WTC11 (cell line): ENCODE measurements around the gene OFD1. TPM values are rescaled to one million over a fixed set of nuclear protein-coding genes. Genes with fewer than 3 reads are reported as not detected.

Experiments used
- ATAC-seq: fragments of 200-7000 bp; cut with Tn5 transposase; 2 replicates; pipeline ENCODE4 v1.10.0; 2021; ENCODE audit warnings: mild to moderate bottlenecking, moderate library complexity
- CTCF ChIA-PET: fragments of 300-600 bp; sonication (Branson Sonifier 250); formaldehyde crosslinking; loops from one replicate; lab custom pipeline; 2021; ENCODE audit warnings: antibody characterized with exemption; lab: Charles Lee
- POLR2A ChIA-PET: fragments of 350-600 bp; sonication (Branson Sonifier 250); formaldehyde crosslinking; loops from one replicate; lab custom pipeline; 2021; ENCODE audit warnings: antibody characterized with exemption; lab: Charles Lee
- DNase-seq: peaks from one replicate; pipeline ENCODE4 v3.0.0; 2021; ENCODE audit warnings: low spot score
- H3K27ac Mint-ChIP-seq: 2 replicates; pipeline ENCODE4 v1.8.0; 2021; ENCODE audit warnings: mixed read lengths
- H3K27me3 Mint-ChIP-seq: 2 replicates; pipeline ENCODE4 v1.8.0; 2021; ENCODE audit warnings: low read depth, mild to moderate bottlenecking, moderate library complexity, mixed read lengths
- H3K36me3 Mint-ChIP-seq: 2 replicates; pipeline ENCODE4 v1.8.0; 2021; ENCODE audit warnings: mixed read lengths
- H3K4me1 Mint-ChIP-seq: 2 replicates; pipeline ENCODE4 v1.8.0; 2022; ENCODE audit warnings: mixed read lengths
- H3K4me3 Mint-ChIP-seq: 2 replicates; pipeline ENCODE4 v1.8.0; 2021; ENCODE audit warnings: mild to moderate bottlenecking, moderate library complexity, mixed read lengths
- H3K9me3 Mint-ChIP-seq: 2 replicates; pipeline ENCODE4 v1.8.0; 2021; ENCODE audit warnings: mixed read lengths
- ATF6 ChIP-seq: sonication (generic); formaldehyde crosslinking; IDR thresholded peaks from 2 replicates; pipeline ENCODE4 v1.8.1; 2023; ENCODE audit warnings: mild to moderate bottlenecking, missing genetic modification reagents
- CDX4 ChIP-seq: fragments of 250-450 bp; sonication (Bioruptor Pico); IDR thresholded peaks from 2 replicates; pipeline ENCODE4 v1.9.0; 2021; ENCODE audit warnings: moderate library complexity, mild to moderate bottlenecking, inconsistent platforms, borderline replicate concordance
- CREB1 ChIP-seq: sonication (generic); formaldehyde crosslinking; IDR thresholded peaks from 2 replicates; pipeline ENCODE4 v1.8.0; 2023; ENCODE audit warnings: mild to moderate bottlenecking, missing genetic modification reagents
- ELF4 ChIP-seq: sonication (generic); formaldehyde crosslinking; IDR thresholded peaks from 2 replicates; pipeline ENCODE4 v1.8.1; 2022; ENCODE audit warnings: low read depth, mild to moderate bottlenecking, moderate library complexity, missing genetic modification reagents
- ERG ChIP-seq: fragments of 250-450 bp; sonication (Bioruptor Pico); IDR thresholded peaks from 2 replicates; pipeline ENCODE4 v1.8.0; 2021; ENCODE audit warnings: mild to moderate bottlenecking
- ESRRA ChIP-seq: sonication (generic); formaldehyde crosslinking; IDR thresholded peaks from 2 replicates; pipeline ENCODE4 v1.8.1; 2022; ENCODE audit warnings: mild to moderate bottlenecking, missing genetic modification reagents, borderline replicate concordance
- ETV6 ChIP-seq: sonication (generic); formaldehyde crosslinking; IDR thresholded peaks from 2 replicates; pipeline ENCODE4 v1.8.1; 2022; ENCODE audit warnings: mild to moderate bottlenecking, missing genetic modification reagents
- HMGXB4 ChIP-seq: sonication (generic); formaldehyde crosslinking; IDR thresholded peaks from 2 replicates; pipeline ENCODE4 v1.8.1; 2023; ENCODE audit warnings: mild to moderate bottlenecking, moderate library complexity, missing genetic modification reagents
- JUN ChIP-seq: sonication (generic); formaldehyde crosslinking; IDR thresholded peaks from 2 replicates; pipeline ENCODE4 v1.8.0; 2023; ENCODE audit warnings: mild to moderate bottlenecking, missing genetic modification reagents
- KAT7 ChIP-seq: sonication (generic); formaldehyde crosslinking; IDR thresholded peaks from 2 replicates; pipeline ENCODE4 v1.8.1; 2023; ENCODE audit warnings: missing genetic modification reagents, mild to moderate bottlenecking, borderline replicate concordance
- NR3C1 ChIP-seq: sonication (generic); formaldehyde crosslinking; conservative IDR thresholded peaks from 2 replicates; pipeline ENCODE4 v1.8.1; 2023; ENCODE audit warnings: low read depth, mild to moderate bottlenecking, missing genetic modification reagents
- OVOL2 ChIP-seq: fragments of 250-450 bp; sonication (Bioruptor Pico); IDR thresholded peaks from 2 replicates; pipeline ENCODE4 v1.9.0; 2021; ENCODE audit warnings: mild to moderate bottlenecking, borderline replicate concordance
- TEAD1 ChIP-seq: sonication (generic); formaldehyde crosslinking; IDR thresholded peaks from 2 replicates; pipeline ENCODE4 v1.8.0; 2022; ENCODE audit warnings: mild to moderate bottlenecking, missing genetic modification reagents
- TP53 ChIP-seq: sonication (generic); formaldehyde crosslinking; IDR thresholded peaks from 2 replicates; pipeline ENCODE4 v1.8.1; 2023; ENCODE audit warnings: mild to moderate bottlenecking, missing genetic modification reagents
- ZNF423 ChIP-seq: fragments of 250-450 bp; sonication (Bioruptor Pico); IDR thresholded peaks from 2 replicates; pipeline ENCODE4 v2.1.2; 2022; ENCODE audit warnings: mild to moderate bottlenecking, moderate library complexity
- ZNF512 ChIP-seq: sonication (generic); formaldehyde crosslinking; IDR thresholded peaks from 2 replicates; pipeline ENCODE4 v1.8.1; 2022; ENCODE audit warnings: missing genetic modification reagents, borderline replicate concordance
- ZNF671 ChIP-seq: fragments of 250-450 bp; sonication (Bioruptor Pico); IDR thresholded peaks from 2 replicates; pipeline ENCODE4 v1.8.0; 2021; ENCODE audit warnings: mild to moderate bottlenecking
- total RNA-seq: library from RNA; stranded (reverse); gene quantifications from 3 replicates; pipeline ENCODE4 v1.2.3, GENCODE V29; 2021
- TF ChIP-seq, protein P1 (sequence below): sonication (generic); formaldehyde crosslinking; IDR thresholded peaks from 2 replicates; pipeline ENCODE4 v1.8.1; 2023; ENCODE audit warnings: mild to moderate bottlenecking, missing genetic modification reagents, borderline replicate concordance
- TF ChIP-seq, protein P2 (sequence below): sonication (generic); formaldehyde crosslinking; IDR thresholded peaks from 2 replicates; pipeline ENCODE4 v1.8.1; 2023; ENCODE audit warnings: mild to moderate bottlenecking, missing genetic modification reagents
- TF ChIP-seq, protein P3 (sequence below): sonication (generic); formaldehyde crosslinking; IDR thresholded peaks from 2 replicates; pipeline ENCODE4 v1.8.0; 2023; ENCODE audit warnings: missing genetic modification reagents
- TF ChIP-seq, protein P4 (sequence below): sonication (generic); formaldehyde crosslinking; IDR thresholded peaks from 2 replicates; pipeline ENCODE4 v1.8.1; 2023; ENCODE audit warnings: mild to moderate bottlenecking, missing genetic modification reagents, moderate library complexity

The OFD1 gene
- total RNA-seq, 1 experiment from 2014 or later: 23.4 TPM

GRCh38 chrX:13755254-13755653 is 20.7 kb downstream of the OFD1 start (continued):
- TF ChIP-seq, protein P1, sequence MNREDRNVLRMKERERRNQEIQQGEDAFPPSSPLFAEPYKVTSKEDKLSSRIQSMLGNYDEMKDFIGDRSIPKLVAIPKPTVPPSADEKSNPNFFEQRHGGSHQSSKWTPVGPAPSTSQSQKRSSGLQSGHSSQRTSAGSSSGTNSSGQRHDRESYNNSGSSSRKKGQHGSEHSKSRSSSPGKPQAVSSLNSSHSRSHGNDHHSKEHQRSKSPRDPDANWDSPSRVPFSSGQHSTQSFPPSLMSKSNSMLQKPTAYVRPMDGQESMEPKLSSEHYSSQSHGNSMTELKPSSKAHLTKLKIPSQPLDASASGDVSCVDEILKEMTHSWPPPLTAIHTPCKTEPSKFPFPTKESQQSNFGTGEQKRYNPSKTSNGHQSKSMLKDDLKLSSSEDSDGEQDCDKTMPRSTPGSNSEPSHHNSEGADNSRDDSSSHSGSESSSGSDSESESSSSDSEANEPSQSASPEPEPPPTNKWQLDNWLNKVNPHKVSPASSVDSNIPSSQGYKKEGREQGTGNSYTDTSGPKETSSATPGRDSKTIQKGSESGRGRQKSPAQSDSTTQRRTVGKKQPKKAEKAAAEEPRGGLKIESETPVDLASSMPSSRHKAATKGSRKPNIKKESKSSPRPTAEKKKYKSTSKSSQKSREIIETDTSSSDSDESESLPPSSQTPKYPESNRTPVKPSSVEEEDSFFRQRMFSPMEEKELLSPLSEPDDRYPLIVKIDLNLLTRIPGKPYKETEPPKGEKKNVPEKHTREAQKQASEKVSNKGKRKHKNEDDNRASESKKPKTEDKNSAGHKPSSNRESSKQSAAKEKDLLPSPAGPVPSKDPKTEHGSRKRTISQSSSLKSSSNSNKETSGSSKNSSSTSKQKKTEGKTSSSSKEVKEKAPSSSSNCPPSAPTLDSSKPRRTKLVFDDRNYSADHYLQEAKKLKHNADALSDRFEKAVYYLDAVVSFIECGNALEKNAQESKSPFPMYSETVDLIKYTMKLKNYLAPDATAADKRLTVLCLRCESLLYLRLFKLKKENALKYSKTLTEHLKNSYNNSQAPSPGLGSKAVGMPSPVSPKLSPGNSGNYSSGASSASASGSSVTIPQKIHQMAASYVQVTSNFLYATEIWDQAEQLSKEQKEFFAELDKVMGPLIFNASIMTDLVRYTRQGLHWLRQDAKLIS (CRISPR knock-in tag): no peak
- TF ChIP-seq, protein P2, sequence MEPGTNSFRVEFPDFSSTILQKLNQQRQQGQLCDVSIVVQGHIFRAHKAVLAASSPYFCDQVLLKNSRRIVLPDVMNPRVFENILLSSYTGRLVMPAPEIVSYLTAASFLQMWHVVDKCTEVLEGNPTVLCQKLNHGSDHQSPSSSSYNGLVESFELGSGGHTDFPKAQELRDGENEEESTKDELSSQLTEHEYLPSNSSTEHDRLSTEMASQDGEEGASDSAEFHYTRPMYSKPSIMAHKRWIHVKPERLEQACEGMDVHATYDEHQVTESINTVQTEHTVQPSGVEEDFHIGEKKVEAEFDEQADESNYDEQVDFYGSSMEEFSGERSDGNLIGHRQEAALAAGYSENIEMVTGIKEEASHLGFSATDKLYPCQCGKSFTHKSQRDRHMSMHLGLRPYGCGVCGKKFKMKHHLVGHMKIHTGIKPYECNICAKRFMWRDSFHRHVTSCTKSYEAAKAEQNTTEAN (CRISPR knock-in tag): no peak
- TF ChIP-seq ELF4 (CRISPR knock-in tag): no peak
- no peak for TF ChIP-seq KAT7 (CRISPR knock-in tag)
- TF ChIP-seq ZNF671: no peak
- no peak for TF ChIP-seq JUN (CRISPR knock-in tag)
- TF ChIP-seq ETV6: no peak
- no peak for TF ChIP-seq HMGXB4 (CRISPR knock-in tag)
- TF ChIP-seq, all 79 proteins: peak for 0

DNA sequence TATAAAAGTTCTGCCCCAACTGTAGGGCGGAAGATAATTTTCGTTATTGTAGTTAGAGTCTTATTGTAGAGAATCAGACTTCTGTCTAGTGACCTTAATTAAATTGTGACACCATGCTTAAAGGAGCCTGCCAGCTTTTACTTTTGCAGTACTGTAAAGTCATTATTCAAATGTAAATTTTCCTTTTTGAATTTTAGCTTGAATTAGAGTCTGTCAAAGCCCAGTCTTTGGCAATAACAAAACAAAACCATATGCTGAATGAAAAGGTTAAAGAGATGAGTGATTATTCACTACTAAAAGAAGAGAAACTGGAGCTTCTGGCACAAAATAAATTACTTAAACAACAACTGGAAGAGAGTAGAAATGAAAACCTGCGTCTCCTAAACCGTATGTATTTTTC is 21.8 kb downstream of the OFD1 start:
- Mint-ChIP-seq H3K4me1 (peaks cover 30% of the 10 kb centered on the region), H3K27ac (no peak overlapping the region), H3K27me3 (no peaks in the 10 kb centered on the region), H3K36me3 (peaks cover 39% of the 10 kb centered on the region), H3K9me3 (no peaks in the 10 kb centered on the region), H3K4me3 (no peak overlapping the region)
- no peak for TF ChIP-seq TEAD1 (CRISPR knock-in tag)
- TF ChIP-seq ERG (CRISPR knock-in tag): no peak
- no peak for TF ChIP-seq NR3C1 (CRISPR knock-in tag)
- no peak for TF ChIP-seq OVOL2 (CRISPR knock-in tag)
- TF ChIP-seq, protein P3, sequence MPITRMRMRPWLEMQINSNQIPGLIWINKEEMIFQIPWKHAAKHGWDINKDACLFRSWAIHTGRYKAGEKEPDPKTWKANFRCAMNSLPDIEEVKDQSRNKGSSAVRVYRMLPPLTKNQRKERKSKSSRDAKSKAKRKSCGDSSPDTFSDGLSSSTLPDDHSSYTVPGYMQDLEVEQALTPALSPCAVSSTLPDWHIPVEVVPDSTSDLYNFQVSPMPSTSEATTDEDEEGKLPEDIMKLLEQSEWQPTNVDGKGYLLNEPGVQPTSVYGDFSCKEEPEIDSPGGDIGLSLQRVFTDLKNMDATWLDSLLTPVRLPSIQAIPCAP: no peak
- no peak for TF ChIP-seq TP53 (CRISPR knock-in tag)
- TF ChIP-seq ZNF512 (CRISPR knock-in tag): no peak
- TF ChIP-seq, protein P4, sequence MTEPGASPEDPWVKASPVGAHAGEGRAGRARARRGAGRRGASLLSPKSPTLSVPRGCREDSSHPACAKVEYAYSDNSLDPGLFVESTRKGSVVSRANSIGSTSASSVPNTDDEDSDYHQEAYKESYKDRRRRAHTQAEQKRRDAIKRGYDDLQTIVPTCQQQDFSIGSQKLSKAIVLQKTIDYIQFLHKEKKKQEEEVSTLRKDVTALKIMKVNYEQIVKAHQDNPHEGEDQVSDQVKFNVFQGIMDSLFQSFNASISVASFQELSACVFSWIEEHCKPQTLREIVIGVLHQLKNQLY (CRISPR knock-in tag): no peak
- TF ChIP-seq ZNF671: no peak
- TF ChIP-seq CDX4 (CRISPR knock-in tag): no peak
- no peak for TF ChIP-seq CREB1 (CRISPR knock-in tag)
- no peak for TF ChIP-seq ESRRA (CRISPR knock-in tag)
- TF ChIP-seq ATF6: no peak
- TF ChIP-seq ZNF423 (CRISPR knock-in tag): no peak
- ChIA-PET CTCF (interaction anchor here (0.7 kb wide), 1 partner anchor 63 kb away, joined by 3 read pairs; no protein-coding TSS in a partner anchor), POLR2A (no interaction called here)
- ATAC-seq (no peak), DNase-seq (no peak)
